ENCODE measurements around the gene ZNF10.
A peak's percentile ranks its signal among the peaks of the same experiment; 100 is the strongest.

The ZNF10 gene

DNA sequence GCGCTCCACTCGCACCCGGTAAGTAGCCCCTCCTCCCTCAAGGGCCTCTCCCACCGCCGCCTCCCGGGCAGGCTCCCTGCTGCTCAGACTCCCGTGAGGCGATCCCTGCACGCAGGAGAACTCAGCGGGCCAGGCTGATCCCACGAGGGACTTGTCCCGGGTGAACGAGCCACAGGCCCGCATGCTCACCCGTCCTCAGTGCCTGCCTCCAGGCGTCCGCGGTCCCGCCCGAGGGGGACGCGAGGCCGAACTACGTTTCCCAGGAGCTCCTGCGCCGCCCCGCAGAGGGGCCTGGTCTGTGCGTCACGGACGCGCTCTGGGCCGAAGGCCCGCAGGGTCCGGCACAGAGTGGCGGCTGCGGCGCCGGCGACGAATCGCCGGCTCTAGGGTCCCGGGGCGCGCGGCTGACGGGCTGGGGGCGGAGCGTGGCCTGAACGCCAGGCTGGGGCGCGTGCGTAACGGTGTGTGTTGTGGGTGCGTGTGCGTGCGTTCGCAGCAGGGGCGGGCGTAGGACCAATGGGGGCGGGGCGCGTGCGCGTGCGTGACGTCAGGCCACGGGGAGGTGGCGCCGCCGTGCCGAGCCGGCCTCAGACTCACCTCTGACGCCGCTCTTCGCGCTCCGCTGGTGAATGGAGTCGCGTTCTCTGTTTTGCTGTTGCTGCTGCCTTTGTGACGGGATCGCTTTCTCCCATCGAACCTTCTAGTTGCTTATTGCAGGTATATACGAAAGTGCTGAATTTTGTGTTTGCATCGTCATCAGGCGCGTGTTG lies at the start of gene ZNF10, which contains the start of gene ZNF891:
TSS of gene ZNF10 (plus strand) at position 590 of the 770 bp plus-strand sequence. CDS start 13,866 bp downstream, outside the sequence.
TSS of gene ZNF891 (minus strand) at position 237 of the 770 bp plus-strand sequence. CDS start 8,356 bp downstream, outside the sequence.
- H3K27ac ChIP-seq = peak within 1 kb of the TSS; percentile 82
- peak; percentile 83 for DNase-seq (ENCODE audit: low read depth, low spot score)

DNA sequence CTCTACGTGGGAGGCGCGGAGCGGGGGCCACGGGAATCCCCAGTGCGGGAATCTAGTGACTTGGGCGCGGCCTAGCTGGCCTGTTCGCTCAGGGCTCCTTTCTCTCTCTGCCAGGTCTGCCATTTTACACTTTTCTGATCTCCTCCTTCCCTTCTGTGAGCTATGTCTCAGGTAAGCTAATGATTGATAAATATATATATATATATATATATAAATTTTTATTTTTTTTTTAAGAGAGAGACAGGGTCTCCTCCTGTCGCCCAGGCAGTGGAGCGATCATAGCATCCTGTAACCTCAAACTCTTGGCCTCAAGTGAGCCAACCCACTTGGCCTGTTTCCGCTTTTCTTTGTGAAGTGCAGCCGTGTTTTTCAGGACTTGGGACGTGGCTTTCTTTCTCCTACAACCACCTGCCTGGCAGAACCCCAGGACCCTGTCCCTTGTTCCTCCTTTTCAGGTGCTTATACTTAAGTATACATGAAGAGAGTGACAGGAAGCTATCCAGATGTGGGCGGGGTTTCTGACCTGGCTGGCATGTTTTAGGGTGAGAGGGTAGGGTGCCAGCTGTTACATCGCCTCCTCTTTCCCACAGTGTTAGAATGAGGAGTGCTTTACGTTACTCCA lies 49.2 kb upstream of the ZNF10 start:
- DNase-seq (ENCODE audit: low read depth, low spot score) = no peak

DNA sequence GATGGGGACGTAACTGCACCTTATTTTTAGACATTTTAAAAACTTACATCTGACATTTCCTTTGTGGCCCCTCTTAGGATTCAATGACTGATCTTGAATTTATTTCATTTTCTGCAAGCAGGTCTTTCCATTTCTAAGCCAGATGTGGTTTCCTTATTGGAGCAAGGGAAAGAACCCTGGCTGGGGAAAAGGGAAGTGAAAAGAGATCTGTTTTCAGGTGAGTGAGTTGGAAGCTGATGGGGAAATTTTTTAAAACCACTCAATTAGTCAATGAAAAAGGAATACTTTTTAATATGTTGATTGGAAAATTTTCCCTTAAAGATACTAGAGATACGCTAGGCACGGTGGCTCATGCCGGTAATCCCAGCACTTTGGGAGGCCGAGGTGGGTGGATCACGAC lies 47.1 kb upstream of the ZNF10 start:
- DNase-seq (ENCODE audit: low read depth, low spot score) = no peak
- H3K27ac ChIP-seq = no peak overlapping the region

More for the DNA sequence above, 49.2 kb upstream of the ZNF10 start:
- H3K27ac ChIP-seq = peak overlapping the region; percentile 96

DNA sequence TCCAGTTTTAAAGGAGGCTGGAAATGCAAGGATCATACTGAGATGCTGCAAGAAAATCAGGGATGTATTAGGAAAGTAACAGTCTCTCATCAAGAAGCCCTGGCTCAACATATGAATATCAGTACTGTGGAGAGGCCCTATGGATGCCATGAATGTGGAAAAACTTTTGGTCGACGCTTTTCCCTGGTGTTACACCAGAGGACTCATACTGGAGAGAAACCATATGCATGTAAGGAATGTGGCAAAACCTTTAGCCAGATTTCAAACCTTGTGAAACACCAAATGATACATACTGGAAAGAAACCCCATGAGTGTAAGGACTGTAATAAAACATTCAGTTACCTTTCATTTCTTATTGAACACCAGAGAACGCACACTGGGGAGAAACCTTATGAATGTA lies 24.8 kb upstream of the ZNF10 start:
- DNase-seq (ENCODE audit: low read depth, low spot score) = no peak

DNA sequence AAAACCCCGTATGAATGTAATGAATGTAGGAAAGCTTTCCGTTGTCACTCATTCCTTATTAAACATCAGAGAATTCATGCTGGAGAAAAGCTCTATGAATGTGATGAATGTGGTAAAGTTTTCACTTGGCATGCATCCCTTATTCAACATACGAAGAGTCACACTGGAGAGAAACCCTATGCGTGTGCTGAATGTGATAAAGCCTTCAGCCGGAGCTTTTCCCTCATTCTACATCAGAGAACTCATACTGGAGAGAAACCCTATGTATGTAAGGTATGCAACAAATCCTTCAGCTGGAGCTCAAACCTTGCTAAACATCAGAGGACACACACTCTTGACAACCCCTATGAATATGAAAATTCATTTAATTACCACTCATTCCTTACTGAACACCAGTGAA lies 24.2 kb upstream of the ZNF10 start:
- DNase-seq (ENCODE audit: low read depth, low spot score) = no peak
- no peak overlapping the region for H3K27ac ChIP-seq

More for the DNA sequence above, 24.8 kb upstream of the ZNF10 start:
- H3K27ac ChIP-seq = no peak overlapping the region

DNA sequence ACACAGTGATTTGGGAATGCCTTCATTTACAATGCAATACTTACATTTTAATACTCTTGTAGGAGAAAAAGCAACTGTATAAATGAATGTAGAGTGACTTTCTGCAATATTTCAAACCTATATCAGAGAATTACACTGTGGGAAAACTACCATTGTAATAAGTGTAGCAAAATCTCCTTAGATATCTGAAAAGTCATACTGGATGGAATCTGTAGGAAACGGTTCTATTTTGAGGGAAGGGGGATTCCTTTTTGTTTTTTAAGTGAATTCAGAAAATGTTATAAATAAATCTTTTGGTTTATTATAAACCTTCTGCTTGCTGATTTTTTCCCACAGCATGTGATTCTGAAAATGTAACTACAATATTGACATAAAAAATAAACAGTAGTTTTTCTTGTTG lies 23.3 kb upstream of the ZNF10 start:
- no peak overlapping the region for H3K27ac ChIP-seq
- no peak for DNase-seq (ENCODE audit: low read depth, low spot score)

DNA sequence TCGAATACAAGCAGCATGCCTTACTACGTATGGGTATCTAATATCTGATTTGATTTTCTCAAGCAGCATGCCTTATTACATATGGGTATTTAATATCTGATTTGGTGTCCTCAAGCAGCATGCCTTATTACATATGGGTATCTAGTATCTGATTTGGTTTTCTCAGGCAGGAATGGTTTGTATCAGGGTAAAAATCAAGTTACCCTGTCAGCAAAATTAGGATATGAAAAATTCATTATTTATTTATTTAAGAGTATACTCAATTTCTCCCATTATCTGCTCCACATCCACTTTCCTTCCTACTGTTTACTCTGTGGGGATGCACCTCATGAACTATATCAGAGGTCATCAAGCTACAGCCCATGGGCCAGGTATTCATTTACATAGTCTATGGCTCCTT lies 22.3 kb upstream of the ZNF10 start:
- no peak overlapping the region for H3K27ac ChIP-seq

DNA sequence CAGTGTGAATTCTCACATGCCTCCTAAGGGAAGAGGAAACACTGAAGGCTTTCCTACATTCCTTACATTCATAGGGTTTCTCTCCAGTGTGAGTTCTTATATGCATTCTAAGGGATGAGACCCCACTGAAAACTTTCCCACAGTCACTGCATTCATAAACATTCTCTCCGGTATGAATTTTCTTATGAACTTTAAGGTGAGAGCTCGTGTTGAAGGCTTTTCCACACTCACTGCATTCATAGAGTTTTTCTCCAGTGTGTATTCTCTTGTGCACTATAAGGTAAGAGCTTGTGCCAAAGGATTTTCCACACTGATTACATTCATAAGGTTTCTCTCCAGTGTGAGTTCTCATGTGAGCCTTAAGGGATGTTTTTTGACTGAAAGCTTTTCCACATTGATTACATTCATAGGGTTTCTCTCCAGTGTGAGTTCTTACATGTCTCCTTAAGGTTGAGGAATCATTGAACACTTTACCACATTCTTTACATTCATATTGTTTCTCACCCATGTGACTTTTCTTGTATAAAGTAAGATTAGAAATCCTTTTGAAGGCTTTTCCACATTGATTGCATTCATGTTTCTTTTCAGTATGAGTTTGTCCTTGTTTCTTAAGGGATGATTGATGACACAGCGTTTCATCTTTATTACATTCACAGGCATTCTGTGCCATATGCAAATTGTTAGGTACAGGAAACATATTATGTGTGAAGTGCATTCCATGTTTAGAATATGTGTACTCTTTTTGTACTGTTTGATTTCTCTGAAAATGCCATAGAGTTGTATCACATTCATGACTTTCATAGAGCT lies 9.8 kb upstream of the ZNF10 start:
- DNase-seq (ENCODE audit: low read depth, low spot score) = no peak

More for the DNA sequence above, 22.3 kb upstream of the ZNF10 start:
- no peak for DNase-seq (ENCODE audit: low read depth, low spot score)

DNA sequence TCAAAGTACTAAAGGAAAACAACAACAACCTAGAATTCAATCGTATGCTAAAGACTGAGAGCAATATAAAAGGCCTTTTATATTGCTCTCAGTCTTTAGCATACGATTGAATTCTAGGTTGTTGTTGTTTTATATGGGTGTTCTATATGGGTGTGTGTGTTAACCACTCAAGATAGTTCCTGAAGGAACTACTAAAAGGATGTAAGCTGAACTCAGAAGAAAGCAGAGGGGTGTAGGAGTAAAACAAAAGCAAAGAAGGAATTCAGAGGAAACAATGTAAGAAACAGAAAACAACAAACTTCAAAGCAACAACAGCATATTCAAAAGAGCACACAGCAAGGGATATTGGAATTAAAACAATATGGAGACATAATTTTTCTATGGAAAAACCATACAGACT lies 5.8 kb upstream of the ZNF10 start:
- no peak overlapping the region for H3K27ac ChIP-seq
- no peak for DNase-seq (ENCODE audit: low read depth, low spot score)

More for the DNA sequence above, 9.8 kb upstream of the ZNF10 start:
- H3K27ac ChIP-seq = no peak overlapping the region

DNA sequence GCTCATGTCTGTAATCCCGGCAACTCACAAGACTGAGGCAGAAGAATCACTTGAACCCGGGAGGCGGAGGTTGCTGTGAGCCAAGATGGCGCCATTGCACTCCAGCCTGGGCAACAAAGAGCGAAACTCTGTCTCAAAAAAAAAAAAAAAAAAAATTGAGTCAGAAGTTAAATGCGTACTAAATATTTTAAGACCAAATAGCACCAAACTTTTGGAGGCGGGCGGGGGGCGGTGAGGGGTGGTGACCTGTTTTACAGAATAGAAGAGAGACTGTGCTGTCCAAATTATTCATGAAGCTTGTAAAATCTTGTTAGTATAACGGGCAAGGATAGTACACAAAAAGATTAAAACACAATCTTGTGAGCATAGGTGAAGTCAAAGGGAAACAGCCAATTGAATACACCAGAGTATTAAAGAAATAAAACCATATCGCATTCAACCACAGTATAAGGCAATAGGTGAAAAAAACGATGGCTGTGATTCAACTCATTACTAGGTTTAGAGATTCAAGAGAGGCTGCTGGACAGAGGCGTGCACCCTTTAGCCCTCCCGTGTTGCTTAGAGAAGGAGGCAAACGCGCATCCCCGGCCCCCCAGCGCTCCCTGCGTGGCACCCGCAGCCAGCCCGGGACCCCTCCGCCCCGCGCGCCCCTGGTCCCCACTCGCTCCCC lies 924 bp upstream of the ZNF10 start:
- no peak for DNase-seq (ENCODE audit: low read depth, low spot score)
- peak overlapping the region; percentile 82 for H3K27ac ChIP-seq

DNA sequence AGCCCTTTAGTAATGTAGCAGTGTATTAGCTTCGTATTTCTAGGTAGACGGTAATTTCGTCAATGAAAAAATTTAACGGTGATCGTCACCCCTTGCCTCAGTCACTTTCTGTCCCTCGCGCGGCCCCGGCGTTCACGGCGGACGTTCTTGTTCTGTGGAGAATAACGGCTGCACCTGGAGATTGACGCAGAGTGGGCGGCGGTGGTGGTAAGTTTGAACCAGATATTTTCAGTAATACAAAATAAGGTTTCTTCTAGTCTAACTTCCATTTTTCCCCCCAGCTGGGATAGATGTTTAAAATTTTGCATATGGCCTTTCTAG lies 341 bp downstream of the ZNF10 start:
- no peak for DNase-seq (ENCODE audit: low read depth, low spot score)
- peak overlapping the region; percentile 82 for H3K27ac ChIP-seq

DNA sequence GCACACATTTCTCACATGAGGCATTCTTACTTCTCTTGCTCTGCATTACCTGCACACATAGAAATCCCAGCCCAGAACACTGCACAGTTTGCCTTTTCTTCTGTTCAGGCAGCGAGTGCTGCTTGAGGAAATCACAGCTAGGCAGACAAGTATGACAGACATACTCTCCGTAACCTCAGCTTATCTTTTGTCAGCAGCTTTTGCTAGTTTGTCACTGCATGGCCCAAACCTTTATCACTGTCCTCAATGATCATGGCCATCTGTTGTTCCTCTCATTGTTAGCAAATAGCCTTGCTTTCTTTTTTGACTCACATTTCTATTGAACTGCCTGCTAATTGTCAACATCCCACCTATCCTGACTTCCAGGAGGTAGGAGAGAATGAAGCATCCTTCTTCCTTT lies 5.3 kb downstream of the ZNF10 start:
- H3K27ac ChIP-seq = no peak overlapping the region
- no peak for DNase-seq (ENCODE audit: low read depth, low spot score)

DNA sequence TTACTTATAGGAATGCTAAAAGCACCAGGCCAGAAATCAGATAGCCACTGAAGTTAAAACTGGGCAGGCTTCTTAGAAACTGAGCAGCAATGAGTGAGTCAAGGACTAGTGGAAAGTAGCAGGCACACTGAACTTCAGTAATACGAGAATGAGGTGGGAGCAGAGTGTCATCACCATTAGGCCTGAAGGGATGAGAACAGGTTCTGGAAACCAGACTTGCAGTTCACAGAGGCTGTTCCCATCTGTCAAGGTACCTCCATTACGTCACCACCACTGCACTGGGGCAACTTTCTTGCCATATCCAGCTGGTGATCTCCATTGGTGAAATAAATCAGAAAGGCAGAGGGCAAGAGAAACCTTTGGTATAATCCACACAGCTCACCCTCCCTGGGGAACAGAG lies 15.6 kb downstream of the ZNF10 start:
- H3K27ac ChIP-seq = no peak overlapping the region

DNA sequence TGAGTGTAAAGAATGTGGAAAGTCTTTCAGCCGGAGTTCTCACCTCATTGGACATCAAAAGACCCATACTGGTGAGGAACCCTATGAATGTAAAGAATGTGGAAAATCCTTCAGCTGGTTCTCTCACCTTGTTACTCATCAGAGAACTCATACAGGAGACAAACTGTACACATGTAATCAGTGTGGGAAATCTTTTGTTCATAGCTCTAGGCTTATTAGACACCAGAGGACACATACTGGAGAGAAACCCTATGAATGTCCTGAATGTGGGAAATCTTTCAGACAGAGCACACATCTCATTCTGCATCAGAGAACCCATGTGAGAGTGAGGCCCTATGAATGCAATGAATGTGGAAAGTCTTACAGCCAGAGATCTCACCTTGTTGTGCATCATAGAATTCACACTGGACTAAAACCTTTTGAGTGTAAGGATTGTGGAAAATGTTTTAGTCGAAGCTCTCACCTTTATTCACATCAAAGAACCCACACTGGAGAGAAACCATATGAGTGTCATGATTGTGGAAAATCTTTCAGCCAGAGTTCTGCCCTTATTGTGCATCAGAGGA lies 25.8 kb downstream of the ZNF10 start:
- no peak for DNase-seq (ENCODE audit: low read depth, low spot score)
- H3K27ac ChIP-seq = no peak overlapping the region

More for the DNA sequence above, 15.6 kb downstream of the ZNF10 start:
- DNase-seq (ENCODE audit: low read depth, low spot score) = no peak

DNA sequence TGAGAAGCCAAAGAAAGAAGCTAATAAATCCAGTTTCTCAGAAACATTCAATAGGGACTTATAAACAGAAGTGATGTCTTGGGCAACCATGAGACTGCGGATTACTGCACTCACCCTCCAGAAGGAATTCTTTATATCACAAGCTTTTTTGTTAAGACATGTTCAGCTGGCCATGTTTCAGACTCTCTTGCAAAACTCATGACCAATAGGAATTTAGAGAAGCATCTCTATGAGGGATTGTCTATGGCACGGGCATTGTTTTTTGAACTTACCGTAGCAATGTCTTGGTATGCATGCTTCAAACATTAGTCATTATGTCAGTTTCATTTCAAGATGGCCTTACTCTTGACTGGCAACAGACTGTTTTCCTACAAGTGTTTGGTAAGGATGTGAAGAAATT lies 35.3 kb downstream of the ZNF10 start:
- peak overlapping the region; percentile 11 for H3K27ac ChIP-seq
- DNase-seq (ENCODE audit: low read depth, low spot score) = peak; percentile 61

DNA sequence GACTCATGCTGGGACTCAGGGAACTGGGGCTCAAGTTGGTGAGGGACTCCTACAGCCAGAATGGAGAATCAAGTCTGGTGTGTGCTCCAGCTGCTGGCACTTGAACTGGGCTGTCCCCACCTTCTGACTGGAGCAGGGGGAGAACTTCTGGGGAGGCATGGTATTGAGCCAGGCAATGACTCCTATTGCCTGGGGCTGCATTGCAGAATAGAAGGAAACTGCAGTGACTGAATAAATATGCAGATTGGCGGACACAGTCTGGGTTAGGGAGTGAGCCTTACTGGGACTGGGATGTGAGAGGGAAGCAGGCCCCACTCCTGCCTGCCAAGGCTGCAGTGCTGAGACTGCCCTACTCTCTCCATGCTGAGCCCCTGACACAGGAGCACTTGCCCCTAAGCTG lies 42.1 kb downstream of the ZNF10 start:
- no peak for DNase-seq (ENCODE audit: low read depth, low spot score)
- H3K27ac ChIP-seq = no peak overlapping the region

DNA sequence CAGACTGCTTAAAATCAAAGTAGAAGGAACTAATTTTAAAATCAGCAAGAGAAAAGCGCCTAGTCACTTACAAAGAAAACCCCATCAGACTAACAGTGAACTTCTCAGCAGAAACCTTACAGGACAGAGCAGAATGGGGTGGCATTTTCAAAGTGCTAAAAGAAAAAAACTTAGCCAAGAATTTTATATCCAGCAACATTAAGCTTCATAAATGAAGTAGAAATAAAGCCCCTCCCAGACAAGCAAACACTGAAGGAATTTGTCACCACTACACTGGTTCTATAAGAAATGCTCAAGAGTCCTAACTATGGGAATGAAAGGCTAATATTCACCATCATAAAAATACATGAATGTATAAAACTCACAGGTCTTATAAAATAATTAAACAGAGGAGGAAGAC lies 44.5 kb downstream of the ZNF10 start:
- H3K27ac ChIP-seq = no peak overlapping the region
- no peak for DNase-seq (ENCODE audit: low read depth, low spot score)

DNA sequence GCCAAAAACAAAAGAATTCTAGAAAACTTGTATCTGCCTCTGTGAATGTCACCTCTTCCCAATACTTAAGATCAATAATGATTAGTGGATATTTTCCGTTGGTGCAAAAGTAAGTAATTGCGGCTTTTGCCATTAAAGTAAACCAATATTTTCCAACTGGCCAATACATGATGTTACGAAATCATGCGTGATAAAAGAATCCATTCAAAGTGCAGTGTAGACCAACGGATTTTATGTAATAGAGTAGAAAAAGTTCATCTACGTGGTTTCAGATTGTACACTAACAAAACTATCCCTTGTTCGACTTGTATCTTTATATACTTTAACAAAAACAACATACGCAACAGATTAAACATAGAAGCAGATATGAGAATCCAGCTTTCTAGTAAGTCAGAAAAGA lies 50.2 kb downstream of the ZNF10 start:
- no peak for DNase-seq (ENCODE audit: low read depth, low spot score)
- no peak overlapping the region for H3K27ac ChIP-seq

DNA sequence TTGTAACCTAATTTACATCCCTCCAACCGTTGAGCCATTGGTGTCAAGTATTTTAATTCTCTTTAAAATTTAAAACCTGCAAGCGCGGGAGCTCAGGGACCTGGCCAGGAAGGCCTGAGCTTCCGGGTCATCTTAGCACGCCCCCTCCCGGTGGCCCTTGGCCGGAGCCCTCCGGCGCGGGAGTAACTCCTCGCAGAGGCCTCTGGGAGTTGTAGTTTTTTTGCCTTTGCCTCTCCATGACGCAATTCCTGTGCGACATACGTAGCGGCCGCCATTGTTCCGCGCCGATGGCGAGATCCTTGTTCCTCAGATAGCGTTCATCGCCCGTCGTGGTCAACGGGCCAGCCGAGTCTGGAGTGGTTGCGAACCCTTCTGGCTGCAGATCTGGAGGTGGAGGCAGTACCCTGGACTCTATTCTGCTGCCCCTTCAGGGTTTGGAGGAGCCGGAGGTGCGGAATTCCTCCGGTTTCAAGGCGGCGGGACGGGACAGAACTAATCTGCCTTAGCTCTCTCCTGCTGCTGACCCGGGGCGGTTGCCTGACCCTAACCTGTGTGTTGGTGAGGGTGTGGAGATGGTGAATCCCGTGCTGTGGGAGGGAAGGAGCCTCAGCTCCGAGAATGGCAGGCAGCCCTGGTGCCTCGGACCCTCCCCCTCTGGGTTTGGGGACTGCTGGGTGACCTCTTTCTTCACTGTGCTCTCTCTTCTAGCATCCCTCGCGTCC lies 51.0 kb downstream of the ZNF10 start, which contains the start of gene ZNF268:
TSS of gene ZNF268 (plus strand) at position 258 of the 722 bp plus-strand sequence. CDS start 503 bp downstream, outside the sequence.
- peak within 1 kb of the TSS; percentile 45 for H3K27ac ChIP-seq
- peak; percentile 57 for DNase-seq (ENCODE audit: low read depth, low spot score)

Measured in epithelial cell of prostate (primary cell).